IPS-18a (cell line): ENCODE measurements around the gene KCNC4.

Experiments
- H3K27ac ChIP-seq: one replicate; pipeline ENCODE4 v1.5.1; 2013; ENCODE audit warnings: low read length
- H3K27me3 ChIP-seq: one replicate; pipeline ENCODE4 v1.6.1; 2013; ENCODE audit warnings: mild to moderate bottlenecking, low read length; ENCODE audit not compliant: control insufficient read depth, insufficient read depth
- H3K36me3 ChIP-seq: one replicate; pipeline ENCODE4 v1.6.1; 2013; ENCODE audit warnings: low read depth, low read length; ENCODE audit not compliant: control insufficient read depth
- H3K4me1 ChIP-seq: one replicate; pipeline ENCODE4 v1.6.1; 2013; ENCODE audit warnings: low read depth, low read length; ENCODE audit not compliant: control insufficient read depth
- H3K4me3 ChIP-seq: one replicate; pipeline ENCODE4 v1.5.1; 2013; ENCODE audit warnings: low read length
- H3K9ac ChIP-seq: one replicate; pipeline ENCODE4 v1.6.1; 2013; ENCODE audit warnings: mild to moderate bottlenecking, low read length, moderate library complexity
- H3K9me3 ChIP-seq: one replicate; pipeline ENCODE4 v1.6.1; 2013; ENCODE audit warnings: low read depth, low read length; ENCODE audit not compliant: control insufficient read depth

The KCNC4 gene

GRCh38 chr1:110209715-110210603 is at the start of gene KCNC4:
KCNC4 (plus strand) TSS chr1:110210314; CDS start chr1:110211500, 1,186 bp downstream.
- Histone ChIP-seq H3K36me3 (no peaks in the 10 kb centered on the region), H3K27me3 (peaks cover 45% of the 10 kb centered on the region), H3K4me3 (peak within 1 kb of the TSS; percentile 66), H3K9ac (peak within 1 kb of the TSS; percentile 8), H3K4me1 (peaks cover 22% of the 10 kb centered on the region), H3K9me3 (no peaks in the 10 kb centered on the region), H3K27ac (no peak within 1 kb of the TSS)

- Histone ChIP-seq H3K4me3 (no peak overlapping the region), H3K27me3 (peaks cover 8% of the 10 kb centered on the region), H3K9ac (no peak overlapping the region), H3K36me3 (no peaks in the 10 kb centered on the region), H3K4me1 (no peaks in the 10 kb centered on the region), H3K9me3 (no peaks in the 10 kb centered on the region), H3K27ac (no peak overlapping the region)
These were observed 49.5 kb upstream of the KCNC4 start for GRCh38 chr1:110160538-110161100.

- no peaks in the 10 kb centered on the region for H3K4me1 ChIP-seq
- no peak overlapping the region for H3K9ac ChIP-seq
- H3K9me3 ChIP-seq, result no peaks in the 10 kb centered on the region
- no peak overlapping the region for H3K27ac ChIP-seq
- H3K4me3 ChIP-seq, result no peak overlapping the region
- H3K27me3 ChIP-seq, result peaks cover 4% of the 10 kb centered on the region
- H3K36me3 ChIP-seq, result no peaks in the 10 kb centered on the region
These were observed 48.9 kb upstream of the KCNC4 start for GRCh38 chr1:110161165-110161564.

GRCh38 chr1:110161849-110162248 is 48.3 kb upstream of the KCNC4 start:
- Histone ChIP-seq H3K27ac (no peak overlapping the region), H3K36me3 (no peaks in the 10 kb centered on the region), H3K9ac (no peak overlapping the region), H3K27me3 (no peaks in the 10 kb centered on the region), H3K4me3 (no peak overlapping the region), H3K9me3 (no peaks in the 10 kb centered on the region), H3K4me1 (no peaks in the 10 kb centered on the region)

- Histone ChIP-seq H3K27ac (no peak overlapping the region), H3K9me3 (no peaks in the 10 kb centered on the region), H3K27me3 (no peaks in the 10 kb centered on the region), H3K4me1 (no peaks in the 10 kb centered on the region), H3K4me3 (no peak overlapping the region), H3K36me3 (no peaks in the 10 kb centered on the region), H3K9ac (no peak overlapping the region)
These were observed 46.5 kb upstream of the KCNC4 start for GRCh38 chr1:110163591-110163990.

GRCh38 chr1:110164725-110165350 is 45.3 kb upstream of the KCNC4 start:
- no peaks in the 10 kb centered on the region for H3K36me3 ChIP-seq
- no peaks in the 10 kb centered on the region for H3K4me1 ChIP-seq
- no peaks in the 10 kb centered on the region for H3K27me3 ChIP-seq
- no peak overlapping the region for H3K9ac ChIP-seq
- no peaks in the 10 kb centered on the region for H3K9me3 ChIP-seq
- no peak overlapping the region for H3K4me3 ChIP-seq
- no peak overlapping the region for H3K27ac ChIP-seq

- no peaks in the 10 kb centered on the region for H3K36me3 ChIP-seq
- no peak overlapping the region for H3K4me3 ChIP-seq
- H3K27ac ChIP-seq, result no peak overlapping the region
- H3K27me3 ChIP-seq, result no peaks in the 10 kb centered on the region
- no peaks in the 10 kb centered on the region for H3K9me3 ChIP-seq
- H3K9ac ChIP-seq, result no peak overlapping the region
- H3K4me1 ChIP-seq, result no peaks in the 10 kb centered on the region
These were observed 44.3 kb upstream of the KCNC4 start for GRCh38 chr1:110165761-110166231.

- no peak overlapping the region for H3K9ac ChIP-seq
- no peaks in the 10 kb centered on the region for H3K36me3 ChIP-seq
- no peak overlapping the region for H3K27ac ChIP-seq
- H3K27me3 ChIP-seq, result no peaks in the 10 kb centered on the region
- no peaks in the 10 kb centered on the region for H3K9me3 ChIP-seq
- no peaks in the 10 kb centered on the region for H3K4me1 ChIP-seq
- H3K4me3 ChIP-seq, result no peak overlapping the region
These were observed 43.3 kb upstream of the KCNC4 start for GRCh38 chr1:110166861-110167260.

- H3K27ac ChIP-seq, result no peak overlapping the region
- H3K36me3 ChIP-seq, result no peaks in the 10 kb centered on the region
- H3K9me3 ChIP-seq, result no peaks in the 10 kb centered on the region
- no peaks in the 10 kb centered on the region for H3K4me1 ChIP-seq
- H3K27me3 ChIP-seq, result no peaks in the 10 kb centered on the region
- no peak overlapping the region for H3K9ac ChIP-seq
- no peak overlapping the region for H3K4me3 ChIP-seq
These were observed 39.1 kb upstream of the KCNC4 start for GRCh38 chr1:110170766-110171733.

- H3K4me1 ChIP-seq, result no peaks in the 10 kb centered on the region
- H3K27ac ChIP-seq, result no peak overlapping the region
- no peak overlapping the region for H3K9ac ChIP-seq
- H3K27me3 ChIP-seq, result no peaks in the 10 kb centered on the region
- no peaks in the 10 kb centered on the region for H3K36me3 ChIP-seq
- H3K9me3 ChIP-seq, result no peaks in the 10 kb centered on the region
- H3K4me3 ChIP-seq, result no peak overlapping the region
These were observed 38.1 kb upstream of the KCNC4 start for GRCh38 chr1:110172001-110172400.
